Psoas muscle (tissue), 8 donors: ENCODE data around the gene SLC9A6. TPM values are rescaled to one million over a fixed set of nuclear protein-coding genes. Genes with fewer than 3 reads are reported as not detected.
A peak's percentile ranks its signal among the peaks of the same experiment; 100 is the strongest.

Experiments
- ATAC-seq, 4 donors: fragments of 200-7000 bp; cut with Tn5 transposase; one replicate each; pipeline ENCODE4 v1.9.1; 2020; ENCODE audit warnings: moderate library complexity in 3 of 4, mild to moderate bottlenecking in 2 of 4
- DNase-seq, 2 donors: peaks; one replicate each; pipeline ENCODE4 v3.0.0-alpha.2; 2020
- H3K27ac ChIP-seq: fragments of 200-600 bp; one replicate; pipeline ENCODE4 v1.8.0; 2022
- H3K27me3 ChIP-seq, 3 donors: fragments of 200-600 bp in 1 of 3; one replicate each; pipeline versions ENCODE4 v1.6.1 to v1.8.0; 2013 to 2022; ENCODE audit warnings: low read length in 2 of 3, mild to moderate bottlenecking in 2 of 3, moderate library complexity in 1 of 3; ENCODE audit not compliant: insufficient read depth in 3 of 3
- H3K36me3 ChIP-seq, 2 donors: fragments of 200-600 bp in 1 of 2; one replicate each; pipeline versions ENCODE4 v1.6.1 to v1.8.0; 2013 to 2022; ENCODE audit warnings: low read depth in 1 of 2, mild to moderate bottlenecking in 1 of 2, moderate library complexity in 1 of 2; ENCODE audit not compliant: insufficient read depth in 1 of 2
- H3K4me1 ChIP-seq: fragments of 200-600 bp; one replicate; pipeline ENCODE4 v1.8.0; 2022
- H3K4me3 ChIP-seq: fragments of 200-600 bp; one replicate; pipeline ENCODE4 v1.8.0; 2022; ENCODE audit warnings: mild to moderate bottlenecking
- H3K9me3 ChIP-seq: fragments of 200-600 bp; one replicate; pipeline ENCODE4 v1.8.0; 2022
- CTCF ChIP-seq: fragments of 200-600 bp; IDR thresholded peaks from one replicate; pipeline ENCODE4 v1.8.0; 2022; ENCODE audit warnings: antibody characterized with exemption
- WGBS, 3 donors: extraction: QIAGEN DNeasy Blood & Tissue Kit; methylation state at CpG; one replicate each; pipeline versions ENCODE4 v1.1.6 to v1.1.7; 2013; 5-methylcytosine and 5-hydroxymethylcytosine counted together
- intact Hi-C, 2 donors: fragments of 100-400 bp; cut with DNase I; formaldehyde crosslinking; loops; one replicate each; pipeline versions ENCODE4 v1.11.0 to v1.14.2; 2022
- polyA plus RNA-seq, 3 donors: library from polyadenylated mRNA; stranded (reverse); fragments of 200-250 nt; gene quantifications; one replicate each; pipeline ENCODE4 v1.2.3, GENCODE V29; 2013
- total RNA-seq, 4 donors: library from RNA; stranded (reverse); fragmentation: NEBNext Ultra II Directional in 2 of 4; extraction: Animal tissue kit (Norgen Biotek cat#: 25700) in 2 of 4; gene quantifications; one replicate each; pipeline versions ENCODE4 v1.2.1 to v1.2.4, GENCODE V29; 2021 to 2023
- donor health status: healthy with polysubstance abuse.
- donor health status: DM: no; HTN: no; CAD: no; lungs with moderate emphysema.
- donor health status: Bipolar disorder and iron deficiency.
- donor health status: healthy.
- donor health status: DM: yes; HTN: yes; CAD: no.
- donor health status: DM: no; HTN: no; CAD: no.
- donor health status: DM: no; HTN: no; CAD: no.
- donor health status: DM: yes; HTN: yes; CAD: no.

Gene SLC9A6
- total and polyA plus RNA-seq, 7 donors, result 7.9 to 16.9 (median 8.9) TPM

GRCh38 chrX:136021160-136021559 lies 35.9 kb downstream of the SLC9A6 start:
- ATAC-seq (no peak), DNase-seq (no peak)
- Histone ChIP-seq H3K4me3 (no peak overlapping the region), H3K27me3 (no peaks in the 10 kb centered on the region), H3K9me3 (no peaks in the 10 kb centered on the region), H3K36me3 (peaks cover 0 to 28% of the 10 kb centered on the region in 2 donors), H3K27ac (no peak overlapping the region), H3K4me1 (no peaks in the 10 kb centered on the region)
- TF ChIP-seq CTCF, result no peak
- intact Hi-C loops, result no loop called here
- 86 to 100% (median 96%) methylated on average over 1 of the region's 1 CpG for WGBS, 3 donors

- no peaks in the 10 kb centered on the region for H3K4me1 ChIP-seq
- no peaks in the 10 kb centered on the region for H3K9me3 ChIP-seq
- H3K36me3 ChIP-seq, result peaks cover 0 to 28% of the 10 kb centered on the region in 2 donors
- DNase-seq (no peak), ATAC-seq (no peak)
- no peak overlapping the region for H3K4me3 ChIP-seq
- 47 to 68% (median 60%) methylated on average over 1 of the region's 1 CpG for WGBS, 3 donors
- H3K27ac ChIP-seq, result no peak overlapping the region
- intact Hi-C loops, result no loop called here
- H3K27me3 ChIP-seq, result no peaks in the 10 kb centered on the region
- no peak for TF ChIP-seq CTCF
Measured at GRCh38 chrX:136021903-136022302, 36.7 kb downstream of the SLC9A6 start.

- ATAC-seq, result no peak
- Histone ChIP-seq H3K4me3 (no peak overlapping the region), H3K27me3 (no peaks in the 10 kb centered on the region), H3K9me3 (no peaks in the 10 kb centered on the region), H3K27ac (no peak overlapping the region), H3K4me1 (no peaks in the 10 kb centered on the region), H3K36me3 (peaks cover 0 to 21% of the 10 kb centered on the region in 2 donors)
- no peak for DNase-seq
- WGBS, 3 donors, result 64 to 98% (median 92%) methylated on average over 3 of the region's 3 CpGs
- intact Hi-C loops, result loop anchor here (5.0 kb wide), 4 partner anchors 122 to 467 kb away; partner anchors contain the start of gene FHL1 (in 1 of the 2)
- TF ChIP-seq CTCF, result no peak
Measured at GRCh38 chrX:136025091-136025490, 39.9 kb downstream of the SLC9A6 start.

- ATAC-seq (peak; percentile 61 to 79 (median 76)), DNase-seq (no peak)
- intact Hi-C loops, result loop anchor here (1.0 to 5.0 kb wide), 6 partner anchors 119 to 464 kb away; partner anchors contain the start of gene FHL1 (in 1 of the 2)
- Histone ChIP-seq H3K4me3 (no peak overlapping the region), H3K36me3 (peaks cover 0 to 21% of the 10 kb centered on the region in 2 donors), H3K9me3 (no peaks in the 10 kb centered on the region), H3K27ac (no peak overlapping the region), H3K27me3 (no peaks in the 10 kb centered on the region), H3K4me1 (peaks cover 5% of the 10 kb centered on the region)
- peak; percentile 72 for TF ChIP-seq CTCF
Measured at GRCh38 chrX:136028383-136028984, 43.2 kb downstream of the SLC9A6 start.

GRCh38 chrX:136029766-136030165 lies 44.5 kb downstream of the SLC9A6 start:
- ATAC-seq, result no peak

More at GRCh38 chrX:136029766-136030165, 44.5 kb downstream of the SLC9A6 start:
- WGBS, 3 donors, result 51 to 68% (median 62%) methylated on average over 2 of the region's 2 CpGs
- Histone ChIP-seq H3K27me3 (no peaks in the 10 kb centered on the region), H3K36me3 (peaks cover 0 to 9% of the 10 kb centered on the region in 2 donors), H3K27ac (peak overlapping the region; percentile 69), H3K4me3 (no peak overlapping the region), H3K9me3 (no peaks in the 10 kb centered on the region), H3K4me1 (peaks cover 5% of the 10 kb centered on the region)
- no peak for DNase-seq
- TF ChIP-seq CTCF, result no peak
- intact Hi-C loops, result loop anchor here (2.0 to 5.0 kb wide), 5 partner anchors 118 to 463 kb away; partner anchors contain the start of gene FHL1 (in 1 of the 2)
